GM19023 (cell line): ENCODE measurements around the gene DHDH.

Experiments
- ATAC-seq: cut with Tn5 transposase; IDR thresholded peaks from one replicate; pipeline ENCODE4 v1.9.1; 2021; ENCODE audit warnings: mild to moderate bottlenecking, moderate library complexity; ENCODE audit not compliant: unreplicated experiment

DHDH gene

DNA sequence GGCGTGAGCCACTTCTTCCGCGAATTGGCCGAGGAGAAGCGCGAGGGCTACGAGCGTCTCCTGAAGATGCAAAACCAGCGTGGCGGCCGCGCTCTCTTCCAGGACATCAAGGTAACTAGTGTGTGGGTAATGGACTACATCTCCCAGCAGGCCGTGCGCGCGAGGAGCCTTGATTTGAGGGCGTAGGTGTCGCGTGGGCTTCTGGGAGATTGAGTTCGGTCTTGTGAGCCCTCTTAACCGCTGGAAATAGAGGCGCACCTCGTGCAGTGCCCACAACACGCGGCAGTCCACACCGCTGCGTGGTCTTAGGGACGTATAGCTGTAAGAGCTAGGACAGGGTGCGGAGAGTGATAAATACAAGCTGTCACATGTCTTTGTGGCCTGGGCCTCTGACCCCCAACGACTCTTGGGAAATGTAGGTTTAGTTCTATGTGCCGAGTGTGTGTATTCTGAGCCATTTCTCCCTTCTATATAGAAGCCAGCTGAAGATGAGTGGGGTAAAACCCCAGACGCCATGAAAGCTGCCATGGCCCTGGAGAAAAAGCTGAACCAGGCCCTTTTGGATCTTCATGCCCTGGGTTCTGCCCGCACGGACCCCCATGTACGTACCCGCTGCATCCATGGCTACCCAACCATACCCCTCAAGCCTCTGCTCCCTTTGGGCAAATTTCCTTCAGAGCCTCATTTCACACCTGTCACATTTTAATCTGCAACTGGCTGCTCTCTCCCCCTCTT lies 32.5 kb downstream of the DHDH start:
- peak; percentile 13 for ATAC-seq

DNA sequence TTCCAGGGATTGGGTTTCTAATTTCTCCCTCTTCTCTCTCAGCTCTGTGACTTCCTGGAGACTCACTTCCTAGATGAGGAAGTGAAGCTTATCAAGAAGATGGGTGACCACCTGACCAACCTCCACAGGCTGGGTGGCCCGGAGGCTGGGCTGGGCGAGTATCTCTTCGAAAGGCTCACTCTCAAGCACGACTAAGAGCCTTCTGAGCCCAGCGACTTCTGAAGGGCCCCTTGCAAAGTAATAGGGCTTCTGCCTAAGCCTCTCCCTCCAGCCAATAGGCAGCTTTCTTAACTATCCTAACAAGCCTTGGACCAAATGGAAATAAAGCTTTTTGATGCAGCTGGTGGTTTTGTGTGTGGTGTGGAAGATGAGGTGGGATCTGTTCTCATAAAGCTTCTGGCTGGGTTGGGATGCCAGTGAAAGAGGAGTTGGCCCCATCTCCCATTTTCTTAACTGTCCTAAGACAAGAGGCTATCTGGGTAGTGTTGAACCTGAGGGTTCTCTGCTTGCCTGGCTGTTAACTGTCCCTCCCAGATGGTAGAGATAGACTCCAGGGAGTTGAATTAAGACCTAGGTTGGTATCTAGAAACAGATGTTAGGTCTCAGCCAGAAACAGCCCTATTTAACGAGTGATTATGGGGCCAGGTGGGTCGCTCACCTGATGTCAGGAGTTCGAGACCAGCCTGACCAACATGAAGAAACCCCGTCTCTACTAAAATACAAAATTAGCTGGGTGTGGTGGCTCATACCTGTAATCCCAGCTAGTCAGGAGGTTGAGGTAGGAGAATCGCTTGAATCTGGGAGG lies 33.2 kb downstream of the DHDH start:
- no peak for ATAC-seq

DNA sequence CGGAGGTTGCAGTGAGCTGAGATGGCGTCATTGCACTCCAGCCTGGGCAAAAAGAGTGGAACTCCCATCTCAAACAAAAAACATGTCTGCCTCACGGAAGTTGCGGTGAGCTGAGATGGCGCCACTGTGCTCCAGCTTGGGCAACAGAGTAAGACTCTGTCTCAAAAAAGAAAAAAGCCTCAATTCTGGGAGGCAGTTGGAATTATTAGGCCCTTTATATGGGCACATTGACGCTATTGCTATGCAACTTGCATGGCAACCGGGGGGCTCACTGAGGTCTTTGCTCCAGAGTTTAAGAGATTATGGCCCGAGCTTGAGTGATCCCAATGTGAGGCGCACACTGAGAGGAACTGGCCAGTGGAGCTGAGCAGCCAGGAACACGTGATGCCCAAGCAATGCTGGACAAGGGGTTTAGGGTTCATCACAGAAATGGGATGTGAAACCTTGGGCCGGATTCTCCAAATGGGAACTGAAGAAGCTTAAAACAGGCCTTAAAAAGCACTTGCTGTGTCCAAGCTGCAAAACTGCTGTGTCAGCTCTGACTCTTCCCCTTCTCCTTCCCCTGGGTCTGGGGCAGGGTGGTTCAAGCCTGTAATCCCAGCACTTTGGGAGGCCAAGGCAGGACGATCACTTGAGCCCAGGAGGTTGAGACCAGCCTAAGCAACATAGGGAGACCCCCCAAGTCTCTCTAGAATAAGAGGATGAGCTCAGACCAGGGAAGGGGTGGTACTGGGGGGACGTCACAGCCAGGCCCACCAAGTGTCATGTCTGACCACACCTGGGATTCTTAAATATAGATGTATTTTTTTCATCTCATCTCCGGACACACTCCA lies 34.1 kb downstream of the DHDH start:
- ATAC-seq: no peak

DNA sequence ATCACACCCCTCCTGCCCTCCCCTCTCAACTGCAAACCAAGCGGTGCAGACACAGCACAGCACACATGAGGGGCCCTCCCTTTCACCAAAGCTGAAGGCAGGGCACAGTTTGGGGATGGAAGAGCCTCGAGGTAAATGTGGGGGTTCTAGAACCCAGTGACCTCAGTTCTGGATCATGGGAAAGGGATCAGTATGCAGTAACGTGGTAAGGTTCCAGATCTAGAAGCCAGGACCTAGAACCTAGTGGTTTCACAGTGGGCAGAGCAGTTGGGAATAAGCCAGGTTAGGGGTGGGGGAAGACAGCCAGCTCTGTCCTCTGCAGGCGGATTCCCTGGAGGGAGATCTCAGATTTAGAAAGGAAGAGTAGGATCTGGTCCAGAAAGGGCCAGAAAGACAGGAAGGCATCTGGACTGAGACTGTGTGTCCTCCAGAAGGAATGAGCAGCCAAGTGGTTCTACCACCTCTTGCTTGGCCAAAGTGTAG lies 34.7 kb downstream of the DHDH start:
- no peak for ATAC-seq

DNA sequence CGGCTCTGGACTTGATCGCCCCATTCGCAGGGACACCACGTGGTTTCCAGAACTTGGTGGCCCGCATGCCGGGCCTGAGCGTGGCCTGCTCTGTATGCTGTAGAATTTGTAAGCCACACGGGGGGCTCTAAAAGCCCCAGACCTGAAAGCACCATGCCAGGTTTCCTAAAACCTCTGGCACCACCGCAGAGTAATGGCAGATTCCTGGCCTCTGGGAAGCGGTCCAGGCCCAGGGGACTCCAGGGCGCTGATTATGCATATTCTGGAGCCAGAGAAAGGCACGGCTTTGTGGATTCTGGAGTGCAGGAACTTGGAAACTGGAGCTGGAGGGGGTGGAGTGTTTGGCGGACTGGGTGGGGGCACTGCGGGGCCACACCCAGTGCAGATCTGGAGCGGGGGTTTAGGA lies 35.3 kb downstream of the DHDH start:
- ATAC-seq: no peak

DNA sequence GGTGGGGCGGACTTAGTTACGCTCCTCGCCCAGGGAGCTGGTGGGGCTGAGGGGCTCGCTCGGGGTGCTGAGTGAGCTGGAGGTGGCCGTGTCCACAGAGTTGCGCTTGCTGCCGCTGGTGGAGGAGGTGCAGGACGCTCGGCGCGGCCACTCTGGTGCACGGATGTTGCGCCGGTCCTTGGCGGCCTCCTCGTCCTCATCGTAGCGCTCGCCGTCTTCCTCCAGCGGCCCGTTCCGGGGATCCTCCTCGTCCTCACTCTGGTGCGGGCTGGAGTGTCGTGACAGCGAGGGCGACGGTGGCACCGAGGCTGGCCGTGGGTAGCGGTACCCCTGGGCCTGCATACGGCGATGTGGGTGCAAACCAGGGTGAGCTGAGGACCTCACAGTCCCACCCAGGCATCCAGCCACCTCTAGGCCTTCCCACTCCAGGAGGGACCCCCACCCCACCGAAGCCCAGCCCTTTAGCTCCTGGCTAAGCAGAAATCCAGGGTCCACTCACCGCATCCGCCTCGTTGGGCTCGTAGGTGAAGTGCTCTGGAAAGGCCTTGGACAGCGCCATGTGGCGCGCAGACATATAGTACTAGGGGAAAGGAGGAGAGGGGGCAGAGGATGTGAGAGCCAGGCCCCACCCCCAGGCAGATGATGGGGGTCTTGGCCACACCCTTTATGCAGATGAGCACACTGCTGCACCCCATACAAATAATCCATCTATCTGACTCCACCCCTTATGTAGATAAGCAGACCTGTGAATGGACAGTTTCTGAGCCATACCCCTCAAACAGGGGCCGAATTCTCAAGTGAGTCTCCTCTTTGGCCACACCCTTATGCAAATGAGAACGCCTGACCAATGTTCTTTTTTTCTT lies 36.0 kb downstream of the DHDH start:
- ATAC-seq: no peak

DNA sequence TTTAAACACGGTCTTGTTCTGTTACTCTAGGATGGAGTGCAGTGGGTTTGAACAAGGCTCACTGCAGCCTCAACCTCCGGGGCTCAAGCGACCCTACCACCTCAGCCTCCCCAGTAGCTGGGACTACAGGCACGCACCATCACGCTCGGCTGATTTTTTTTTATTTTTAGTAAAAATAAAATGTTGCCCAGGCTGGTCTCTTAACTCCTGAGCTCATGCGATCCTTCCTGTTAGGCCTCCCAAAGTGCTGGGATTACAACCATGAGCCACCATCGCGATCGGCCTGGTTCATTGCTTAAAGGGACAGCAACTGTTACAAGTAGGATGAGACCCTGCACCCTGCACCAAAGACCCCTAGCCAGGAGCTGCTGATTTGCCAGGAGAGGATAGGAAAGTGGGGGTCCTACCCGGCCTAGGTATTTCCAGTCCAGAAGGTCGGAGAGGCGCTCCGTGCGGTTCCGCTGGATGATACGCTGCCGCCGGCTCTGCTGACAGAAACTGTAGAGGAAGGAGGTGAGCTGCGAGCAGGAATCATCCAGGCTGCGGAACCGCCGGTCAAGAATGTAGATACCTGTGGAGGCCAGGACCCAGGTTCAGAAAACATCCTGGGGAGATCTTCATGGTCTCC lies 36.8 kb downstream of the DHDH start:
- no peak for ATAC-seq

DNA sequence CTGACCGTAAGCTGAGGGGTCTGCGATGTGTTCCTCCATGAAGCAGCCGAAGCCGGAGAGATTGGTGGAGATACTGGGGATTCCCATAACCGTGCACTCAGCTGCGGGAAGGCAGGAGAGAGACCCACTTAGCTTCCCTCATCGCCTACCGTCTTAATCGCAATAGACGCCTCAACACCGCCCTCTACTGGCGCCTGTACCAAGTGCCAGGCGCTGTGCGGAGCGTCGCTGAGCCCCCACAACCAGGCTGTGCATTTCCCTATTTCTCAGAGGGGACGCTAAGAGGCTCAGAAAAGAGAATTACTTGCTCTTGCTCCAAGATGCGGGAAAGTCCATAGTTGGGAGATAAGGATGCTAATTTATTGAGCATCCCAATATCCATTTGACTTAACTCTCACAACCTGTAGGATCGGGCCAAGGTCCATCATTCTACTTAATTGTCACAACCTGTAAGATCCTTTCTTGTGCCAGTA lies 37.5 kb downstream of the DHDH start:
- ATAC-seq: no peak

DNA sequence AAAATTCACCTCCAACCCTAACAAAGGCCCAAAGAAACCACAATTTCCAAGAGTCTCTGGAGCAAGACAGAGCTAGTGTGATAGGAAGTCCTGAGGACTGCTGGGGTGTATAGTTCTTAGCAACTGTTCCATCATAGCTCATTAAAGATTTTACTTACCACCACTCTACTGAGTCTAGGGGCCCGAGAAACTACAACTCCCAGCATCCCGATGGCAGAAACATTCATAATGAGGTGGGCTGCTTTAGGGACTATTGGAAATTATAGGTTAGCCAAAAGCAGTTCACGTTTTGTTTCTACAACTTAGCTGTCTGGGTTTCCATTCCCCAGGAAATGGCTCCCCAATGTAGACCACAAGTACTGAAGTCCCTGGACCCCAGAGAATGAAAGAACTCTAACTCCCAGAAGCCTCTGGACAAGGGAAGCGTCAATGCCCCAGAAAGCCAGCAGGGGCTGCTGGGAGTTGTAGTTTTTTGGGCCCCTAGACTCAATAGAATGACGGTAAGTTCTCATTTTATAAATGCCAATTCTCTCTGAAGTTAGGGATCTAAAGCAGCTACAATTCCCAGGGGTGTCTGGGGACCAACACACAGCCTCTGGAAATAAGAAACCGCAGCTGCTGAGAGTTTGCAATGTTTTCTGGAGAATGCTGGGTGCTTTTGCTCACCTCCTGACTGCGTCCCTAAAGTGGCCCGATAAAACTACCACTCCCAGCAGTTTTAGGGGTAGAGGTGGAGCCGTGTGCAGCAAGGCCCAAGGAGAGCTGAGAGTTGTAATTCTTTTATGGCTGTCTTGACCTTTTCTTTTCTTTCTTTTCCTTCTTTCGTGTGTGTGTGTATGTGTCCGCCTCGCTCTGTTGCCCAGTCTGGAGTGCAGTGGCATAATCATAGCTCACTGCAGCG lies 42.7 kb downstream of the DHDH start:
- no peak for ATAC-seq

DNA sequence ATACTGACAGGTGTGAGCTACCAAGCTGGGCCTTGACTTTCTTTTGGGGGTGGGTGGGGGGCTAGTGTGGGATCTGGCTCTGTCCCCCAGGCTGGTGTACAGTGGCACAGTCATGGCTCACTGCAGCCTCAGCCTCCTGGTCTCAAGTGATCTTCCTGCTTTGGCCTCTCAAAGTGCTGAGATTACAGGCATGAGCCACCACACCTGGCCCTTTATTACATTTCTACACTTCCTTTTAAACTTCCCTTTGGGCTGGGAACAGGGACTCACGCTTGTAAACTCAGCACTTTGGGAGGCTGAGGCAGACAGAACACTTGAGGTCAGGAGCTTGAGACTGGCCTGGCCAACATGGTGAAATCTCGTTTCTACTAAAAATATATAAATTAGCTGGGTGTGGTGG lies 43.6 kb downstream of the DHDH start:
- ATAC-seq: no peak

DNA sequence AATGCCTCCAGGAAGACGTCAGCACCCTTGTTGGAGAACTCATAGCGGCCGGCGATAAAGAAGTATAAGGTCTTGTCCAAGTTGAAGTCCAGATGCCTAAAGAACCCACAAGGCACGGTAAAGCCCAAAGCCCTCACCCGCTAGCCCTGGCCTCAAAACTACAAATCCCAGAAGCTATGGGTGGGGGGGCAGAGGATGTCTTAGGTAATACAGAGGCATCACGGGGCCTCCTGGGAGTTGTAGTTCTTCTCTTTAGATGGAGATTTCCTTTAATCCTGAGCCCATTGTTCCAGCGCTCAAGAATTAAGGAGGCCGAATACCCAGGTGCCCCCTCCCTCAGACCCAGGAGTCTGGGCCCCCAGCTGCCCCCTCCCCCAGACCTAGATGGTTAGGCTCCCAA lies 48.8 kb downstream of the DHDH start:
- no peak for ATAC-seq

DNA sequence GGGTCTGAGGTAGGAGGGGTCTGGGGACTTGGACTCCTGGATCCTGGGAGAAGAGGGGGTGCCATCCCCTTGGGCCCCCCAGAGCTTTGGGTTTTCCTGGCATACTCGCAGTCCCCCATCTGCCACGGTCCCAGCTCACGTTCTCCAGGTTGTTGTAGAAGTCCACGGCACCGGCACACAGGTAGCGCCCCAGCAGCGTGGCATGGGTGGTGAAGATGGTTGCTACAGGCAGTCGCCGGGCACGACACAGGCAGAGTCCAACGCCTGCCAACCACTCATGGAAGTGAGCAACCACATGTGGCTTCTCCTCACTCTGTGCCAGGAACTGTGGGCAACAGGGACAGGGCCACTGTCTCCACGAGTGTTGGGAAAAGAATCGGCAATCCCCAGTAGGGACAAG lies 52.2 kb downstream of the DHDH start:
- ATAC-seq: no peak

DNA sequence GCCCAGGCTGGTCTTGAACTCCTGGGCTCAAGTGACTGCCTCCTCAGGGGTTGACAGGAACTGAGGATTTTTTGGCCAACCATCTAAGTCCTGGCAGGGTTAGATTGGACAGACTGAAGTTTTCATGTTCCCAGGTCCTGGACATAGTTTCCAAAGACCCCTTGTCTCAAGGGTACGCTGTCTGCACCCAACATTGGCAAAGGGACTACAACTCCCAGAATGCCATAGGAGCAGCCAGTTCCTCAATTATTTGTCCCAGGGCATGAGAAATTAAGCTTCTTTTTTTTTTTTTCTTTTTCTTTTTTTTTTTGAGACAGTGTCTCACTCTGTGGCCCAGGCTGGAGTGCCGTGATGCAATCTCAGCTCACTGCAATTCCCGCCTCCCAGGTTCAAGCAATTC lies 52.7 kb downstream of the DHDH start:
- no peak for ATAC-seq

DNA sequence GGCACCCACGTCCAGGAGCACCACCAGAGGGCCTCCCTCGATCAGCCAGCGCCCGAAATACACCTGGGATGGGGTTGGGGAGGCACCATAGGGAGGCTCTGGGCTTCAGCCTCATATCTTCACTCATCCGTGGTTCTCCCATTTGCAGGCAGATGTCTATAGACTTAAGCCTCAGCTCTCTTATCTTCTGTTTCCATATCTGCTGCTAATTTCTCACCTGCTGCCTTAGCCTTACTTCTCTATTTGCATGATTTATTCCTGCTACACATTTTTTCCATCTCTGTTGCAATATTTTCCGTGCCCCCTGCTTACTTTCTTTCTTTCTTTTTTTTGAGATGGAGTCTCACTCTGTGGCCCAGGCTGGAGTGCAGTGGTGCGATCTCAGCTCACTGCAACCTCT lies 53.8 kb downstream of the DHDH start:
- no peak for ATAC-seq

DNA sequence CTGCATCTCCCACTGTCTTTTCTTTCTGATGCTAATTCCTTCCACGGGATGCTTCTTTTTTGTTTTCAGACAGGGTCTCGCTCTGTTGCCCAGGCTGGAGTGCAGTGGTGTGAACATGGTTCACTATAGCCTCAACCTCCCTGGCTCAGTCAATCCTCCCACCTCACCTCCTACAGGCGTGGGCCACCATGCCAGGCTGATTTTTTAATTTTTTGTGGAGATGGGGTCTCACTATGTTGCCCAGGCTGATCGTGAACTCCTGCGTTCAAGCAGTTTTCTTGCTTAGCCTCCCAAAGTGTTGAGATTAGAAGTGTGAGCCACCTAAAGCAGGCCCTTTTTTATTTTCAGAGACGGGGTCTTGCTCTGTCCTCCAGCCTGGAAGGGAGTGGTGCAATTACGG lies 54.8 kb downstream of the DHDH start:
- ATAC-seq: no peak

DNA sequence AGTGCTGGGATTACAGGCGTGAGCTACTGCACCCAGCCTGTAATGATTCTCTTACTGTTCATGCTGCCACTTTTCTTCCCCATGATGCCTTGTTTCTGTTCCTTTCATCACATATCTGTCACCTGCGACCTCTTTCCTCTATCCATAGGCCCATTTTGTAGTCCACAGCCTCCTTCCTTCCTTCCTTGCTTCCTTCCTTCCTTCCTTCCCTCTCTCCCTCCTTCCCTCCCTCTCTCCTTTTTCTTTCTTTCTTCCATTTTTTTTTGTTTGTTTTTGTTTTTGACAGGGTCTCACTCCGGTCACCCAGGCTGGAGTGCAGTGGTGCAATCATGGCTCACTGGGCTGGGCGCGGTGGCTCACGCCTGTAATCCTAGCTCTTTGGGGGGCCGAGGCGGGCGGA lies 55.4 kb downstream of the DHDH start:
- ATAC-seq: no peak

DNA sequence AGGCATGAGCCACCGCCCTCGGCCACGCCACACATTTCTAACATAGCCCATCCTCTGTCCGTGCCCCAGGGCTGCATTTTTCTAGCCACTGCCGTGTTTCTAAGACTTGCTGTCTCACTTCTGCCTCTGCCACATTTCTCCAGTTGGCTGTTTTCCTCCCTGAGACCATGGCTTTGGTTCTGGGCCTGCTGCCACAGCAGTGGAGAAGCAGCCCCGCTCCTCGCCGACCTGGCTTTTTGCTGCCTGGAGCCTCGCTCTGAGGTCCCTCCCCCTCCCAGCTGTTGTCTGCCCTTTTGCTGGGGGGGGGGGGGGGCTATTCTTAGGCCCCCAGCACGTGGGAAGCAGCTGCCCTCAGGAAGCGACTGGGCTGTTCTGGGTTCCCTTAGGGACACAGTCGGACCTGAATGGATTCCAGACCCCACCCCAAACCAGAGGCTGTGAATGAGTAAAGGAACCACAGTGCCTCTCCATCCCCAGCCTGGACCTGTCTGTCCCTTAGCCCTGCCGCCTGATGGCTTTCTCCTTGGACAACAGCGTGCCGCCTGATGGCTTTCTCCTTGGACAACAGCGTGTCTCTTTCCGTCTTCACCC lies 56.3 kb downstream of the DHDH start:
- ATAC-seq: no peak

DNA sequence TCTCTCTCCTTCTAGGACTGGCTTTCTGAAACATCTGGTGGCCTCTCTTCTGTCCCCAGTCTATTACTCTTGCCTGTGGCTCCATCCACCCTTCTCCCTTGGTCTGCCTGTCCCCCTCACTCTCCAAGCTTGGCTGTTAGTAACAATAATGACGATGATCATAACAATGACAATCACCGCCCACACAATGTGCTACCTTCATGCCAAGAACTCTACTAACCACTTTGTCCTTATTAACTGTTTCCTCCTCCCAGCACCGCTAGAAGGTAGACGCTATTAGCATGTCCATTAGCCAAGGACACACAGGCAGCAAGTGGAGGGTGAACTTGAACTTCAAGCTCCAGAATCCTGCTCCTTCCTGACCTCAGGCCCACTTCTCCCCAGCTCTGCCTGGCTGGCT lies 56.9 kb downstream of the DHDH start:
- no peak for ATAC-seq
